Neural progenitor cell (in vitro differentiated cells): Measurements from ENCODE around the gene QPCTL. TPM values are rescaled to one million over a fixed set of nuclear protein-coding genes. Genes with fewer than 3 reads are reported as not detected.
A peak's percentile ranks its signal among the peaks of the same experiment; 100 is the strongest.

ENCODE experiments used
- DNase-seq: peaks from one replicate; pipeline ENCODE4 v3.0.0-alpha.2; 2016; ENCODE audit warnings: low spot score
- H2AFZ ChIP-seq: fragments of 200-600 bp; sonication (generic); replicated peaks from 2 replicates; pipeline ENCODE4 v1.6.1; 2016; ENCODE audit warnings: antibody characterized with exemption
- H3F3A ChIP-seq: fragments of 200-600 bp; sonication (generic); 2 replicates; pipeline ENCODE4 v1.6.1; 2016; ENCODE audit warnings: antibody characterized with exemption, low read depth
- H3K27ac ChIP-seq: fragments of 200-600 bp; sonication (generic); 2 replicates; pipeline ENCODE4 v1.5.1; 2016; ENCODE audit warnings: mild to moderate bottlenecking
- H3K27me3 ChIP-seq: fragments of 200-600 bp; sonication (generic); 2 replicates; pipeline ENCODE4 v1.6.1; 2016; ENCODE audit warnings: mild to moderate bottlenecking, moderate library complexity
- H3K36me3 ChIP-seq: fragments of 200-600 bp; sonication (generic); 2 replicates; pipeline ENCODE4 v1.5.1; 2016
- H3K4me1 ChIP-seq: fragments of 200-600 bp; sonication (generic); 2 replicates; pipeline ENCODE4 v1.6.1; 2016; ENCODE audit warnings: mixed run types
- H3K4me2 ChIP-seq: fragments of 200-600 bp; sonication (generic); 2 replicates; pipeline ENCODE4 v1.6.1; 2016
- H3K4me3 ChIP-seq: fragments of 200-600 bp; sonication (generic); 2 replicates; pipeline ENCODE4 v1.5.1; 2016
- H3K79me2 ChIP-seq: fragments of 200-600 bp; sonication (generic); 2 replicates; pipeline ENCODE4 v1.6.1; 2016; ENCODE audit warnings: low read depth
- H3K9ac ChIP-seq: fragments of 200-600 bp; sonication (generic); 2 replicates; pipeline ENCODE4 v1.6.1; 2016
- H3K9me3 ChIP-seq: fragments of 200-600 bp; sonication (generic); 2 replicates; pipeline ENCODE4 v1.5.1; 2016; ENCODE audit warnings: low read depth
- H4K20me1 ChIP-seq: fragments of 200-600 bp; sonication (generic); 2 replicates; pipeline ENCODE4 v1.6.1; 2016; ENCODE audit warnings: low read depth
- H3K27ac Mint-ChIP-seq: 3 replicates; pipeline ENCODE4 v1.8.0; 2021; ENCODE audit warnings: mixed read lengths
- H3K27me3 Mint-ChIP-seq: 2 replicates; pipeline ENCODE4 v1.8.0; 2022; ENCODE audit warnings: low read depth, mild to moderate bottlenecking, inconsistent platforms, moderate library complexity, mixed read lengths; ENCODE audit not compliant: insufficient read depth
- H3K36me3 Mint-ChIP-seq: 3 replicates; pipeline ENCODE4 v1.8.0; 2021; ENCODE audit warnings: mixed read lengths
- H3K4me1 Mint-ChIP-seq: 3 replicates; pipeline ENCODE4 v1.8.0; 2021; ENCODE audit warnings: mixed read lengths
- H3K4me3 Mint-ChIP-seq: 3 replicates; pipeline ENCODE4 v1.8.0; 2021; ENCODE audit warnings: mild to moderate bottlenecking, moderate library complexity, mixed read lengths
- H3K9me3 Mint-ChIP-seq: 3 replicates; pipeline ENCODE4 v1.8.0; 2020; ENCODE audit warnings: mixed read lengths
- EZH2 ChIP-seq: fragments of 200-600 bp; sonication (generic); IDR thresholded peaks from 2 replicates; pipeline ENCODE4 v1.6.1; 2017; ENCODE audit warnings: antibody characterized with exemption, mild to moderate bottlenecking, moderate library complexity
- EZH2phosphoT487 ChIP-seq: fragments of 200-600 bp; sonication (generic); IDR thresholded peaks from 2 replicates; pipeline ENCODE4 v1.6.1; 2017; ENCODE audit warnings: antibody characterized with exemption
- total RNA-seq: library from RNA; depleted of rRNA; stranded (reverse); fragments of >200 nt; gene quantifications from 2 replicates; pipeline ENCODE4 v1.2.3, GENCODE V29; 2015; ENCODE audit warnings: low replicate concordance
- TF ChIP-seq, protein P1 (sequence below): fragments of 200-600 bp; sonication (generic); IDR thresholded peaks from 2 replicates; pipeline ENCODE4 v1.5.1; 2017; ENCODE audit warnings: antibody characterized with exemption, mild to moderate bottlenecking

Gene QPCTL
- total RNA-seq, 1 donor from 2014 or later, result 4.5 TPM

DNA sequence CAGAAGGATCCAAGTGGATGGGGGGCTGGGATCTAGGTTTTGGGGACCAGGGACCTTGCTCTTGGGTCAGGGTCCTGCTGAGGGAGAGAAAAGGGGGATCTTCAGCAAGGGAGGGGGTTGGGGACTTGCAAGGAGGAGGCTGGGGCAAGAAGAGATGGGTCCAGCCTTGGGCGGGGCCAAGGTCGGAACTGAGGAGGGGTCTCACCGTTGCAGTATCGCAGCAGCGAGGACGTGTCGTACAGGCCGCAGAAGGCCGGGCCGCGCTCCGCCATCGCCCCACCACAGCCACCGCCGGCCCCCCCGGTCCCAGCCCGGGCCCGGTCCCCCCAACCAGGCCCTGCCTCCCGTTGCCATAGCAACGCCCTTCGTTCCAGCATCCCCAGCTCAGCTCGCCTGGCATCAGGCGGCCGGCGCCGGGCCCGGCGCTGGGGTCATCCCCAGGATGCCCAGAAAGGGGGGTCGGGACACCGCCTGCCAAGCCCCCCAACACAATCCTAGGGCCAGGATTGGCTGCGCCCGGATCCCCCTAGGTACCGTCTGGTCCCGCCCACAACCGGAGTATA is 47.3 kb upstream of the QPCTL start:
- peaks cover 5% of the 10 kb centered on the region for H3K4me1 ChIP-seq

DNA sequence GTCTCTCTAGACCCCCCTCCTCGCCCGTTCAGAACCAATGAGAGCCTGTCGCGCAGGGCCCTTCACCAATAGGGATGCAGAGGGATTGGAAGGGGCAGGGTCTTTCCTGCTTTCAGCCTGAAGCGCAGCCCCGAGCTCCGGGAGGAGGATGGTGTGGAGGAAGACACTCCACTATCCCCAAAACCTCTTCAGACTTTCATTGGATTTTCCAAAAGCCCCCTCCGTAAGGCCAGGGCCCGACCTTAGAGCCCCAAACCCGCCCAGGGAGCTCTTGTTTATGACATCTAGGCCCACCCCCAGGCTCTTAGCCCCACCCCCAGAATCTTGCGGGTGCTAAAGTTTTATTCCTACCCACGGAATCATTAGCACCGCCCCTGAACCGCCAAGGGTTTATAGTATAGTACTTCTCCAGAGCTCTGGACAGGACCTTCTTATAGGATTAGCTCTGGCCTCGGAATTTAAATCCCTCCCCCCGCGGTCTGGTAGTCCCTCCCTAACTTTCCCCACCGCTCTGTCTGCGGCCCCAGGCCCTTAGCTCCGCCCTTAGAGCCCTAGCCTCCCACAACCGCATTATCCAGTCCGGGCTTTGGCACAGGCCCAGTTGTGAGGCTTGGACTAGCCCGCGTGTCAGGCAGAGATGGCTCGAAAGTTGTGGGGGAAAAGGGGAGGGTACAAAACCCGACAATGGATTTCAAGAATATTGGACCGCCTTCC is 46.7 kb upstream of the QPCTL start:
- peak overlapping the region; percentile 67 for H3K4me2 ChIP-seq
- H3K79me2 ChIP-seq, result no peaks in the 10 kb centered on the region
- H3K4me3 ChIP-seq, result peak overlapping the region; percentile 42
- Mint-ChIP-seq H3K4me3 (peak overlapping the region; percentile 87), H3K4me1 (peaks cover 39% of the 10 kb centered on the region), H3K9me3 (peaks cover 2% of the 10 kb centered on the region), H3K27ac (peak overlapping the region; percentile 76), H3K36me3 (no peaks in the 10 kb centered on the region), H3K27me3 (peaks cover 20% of the 10 kb centered on the region)
- peak; percentile 91 for DNase-seq
- H3F3A ChIP-seq, result peaks cover 40% of the 10 kb centered on the region
- H3K27me3 ChIP-seq, result peaks cover 23% of the 10 kb centered on the region
- peaks cover 5% of the 10 kb centered on the region for H3K4me1 ChIP-seq
- TF ChIP-seq, protein P1, sequence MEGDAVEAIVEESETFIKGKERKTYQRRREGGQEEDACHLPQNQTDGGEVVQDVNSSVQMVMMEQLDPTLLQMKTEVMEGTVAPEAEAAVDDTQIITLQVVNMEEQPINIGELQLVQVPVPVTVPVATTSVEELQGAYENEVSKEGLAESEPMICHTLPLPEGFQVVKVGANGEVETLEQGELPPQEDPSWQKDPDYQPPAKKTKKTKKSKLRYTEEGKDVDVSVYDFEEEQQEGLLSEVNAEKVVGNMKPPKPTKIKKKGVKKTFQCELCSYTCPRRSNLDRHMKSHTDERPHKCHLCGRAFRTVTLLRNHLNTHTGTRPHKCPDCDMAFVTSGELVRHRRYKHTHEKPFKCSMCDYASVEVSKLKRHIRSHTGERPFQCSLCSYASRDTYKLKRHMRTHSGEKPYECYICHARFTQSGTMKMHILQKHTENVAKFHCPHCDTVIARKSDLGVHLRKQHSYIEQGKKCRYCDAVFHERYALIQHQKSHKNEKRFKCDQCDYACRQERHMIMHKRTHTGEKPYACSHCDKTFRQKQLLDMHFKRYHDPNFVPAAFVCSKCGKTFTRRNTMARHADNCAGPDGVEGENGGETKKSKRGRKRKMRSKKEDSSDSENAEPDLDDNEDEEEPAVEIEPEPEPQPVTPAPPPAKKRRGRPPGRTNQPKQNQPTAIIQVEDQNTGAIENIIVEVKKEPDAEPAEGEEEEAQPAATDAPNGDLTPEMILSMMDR, result no peak
- TF ChIP-seq EZH2phosphoT487, result no peak
- TF ChIP-seq EZH2, result no peak
- H3K36me3 ChIP-seq, result no peaks in the 10 kb centered on the region
- peaks cover 4% of the 10 kb centered on the region for H4K20me1 ChIP-seq
- H3K9ac ChIP-seq, result no peak overlapping the region
- no peaks in the 10 kb centered on the region for H3K9me3 ChIP-seq
- H2AFZ ChIP-seq, result peak overlapping the region; percentile 1
- no peak overlapping the region for H3K27ac ChIP-seq

More for the DNA sequence above, 47.3 kb upstream of the QPCTL start:
- no peaks in the 10 kb centered on the region for H3K79me2 ChIP-seq
- H3K27me3 Mint-ChIP-seq, result peaks cover 18% of the 10 kb centered on the region
- DNase-seq, result no peak
- H3K4me3 ChIP-seq, result peak overlapping the region; percentile 42
- H3K27me3 ChIP-seq, result peaks cover 23% of the 10 kb centered on the region
- H3K4me2 ChIP-seq, result peak overlapping the region; percentile 67
- no peaks in the 10 kb centered on the region for H3K36me3 ChIP-seq
- no peak overlapping the region for H3K9ac ChIP-seq
- no peak overlapping the region for H3K27ac ChIP-seq
- H3F3A ChIP-seq, result peaks cover 46% of the 10 kb centered on the region
- H3K4me3 Mint-ChIP-seq, result peak overlapping the region; percentile 88
- H3K9me3 Mint-ChIP-seq, result peaks cover 2% of the 10 kb centered on the region
- H2AFZ ChIP-seq, result no peak overlapping the region
- H3K36me3 Mint-ChIP-seq, result no peaks in the 10 kb centered on the region
- H3K4me1 Mint-ChIP-seq, result peaks cover 41% of the 10 kb centered on the region
- no peak overlapping the region for H3K27ac Mint-ChIP-seq
- H4K20me1 ChIP-seq, result peaks cover 4% of the 10 kb centered on the region
- no peaks in the 10 kb centered on the region for H3K9me3 ChIP-seq
- TF ChIP-seq EZH2phosphoT487 (no peak), EZH2 (no peak)
- TF ChIP-seq, protein P1, result no peak

DNA sequence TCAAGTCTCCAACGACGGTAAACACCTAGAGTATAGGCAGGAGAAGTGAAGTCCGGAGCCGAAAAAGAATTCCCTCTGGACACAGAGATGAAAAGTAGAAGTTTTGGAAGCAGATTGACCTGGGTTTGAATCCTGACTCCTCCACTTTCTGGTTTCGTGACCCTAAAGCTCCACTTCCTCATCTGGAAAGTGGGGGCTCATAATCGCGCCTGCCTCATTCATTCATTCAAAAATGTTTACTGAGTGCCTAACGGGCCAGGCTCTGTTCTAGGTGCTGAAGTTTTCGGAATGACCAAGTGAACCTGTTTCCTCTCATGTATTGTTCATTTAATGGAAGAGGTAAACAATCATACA is 46.1 kb upstream of the QPCTL start:
- no peak overlapping the region for H3K9ac ChIP-seq

More for the DNA sequence above, 46.1 kb upstream of the QPCTL start:
- Mint-ChIP-seq H3K27ac (peak overlapping the region; percentile 76), H3K4me1 (peaks cover 34% of the 10 kb centered on the region), H3K4me3 (peak overlapping the region; percentile 87), H3K36me3 (no peaks in the 10 kb centered on the region), H3K9me3 (peaks cover 2% of the 10 kb centered on the region), H3K27me3 (peaks cover 14% of the 10 kb centered on the region)
- peak overlapping the region; percentile 1 for H2AFZ ChIP-seq
- H3K4me3 ChIP-seq, result no peak overlapping the region
- H3K4me2 ChIP-seq, result peak overlapping the region; percentile 67
- peaks cover 4% of the 10 kb centered on the region for H4K20me1 ChIP-seq
- DNase-seq, result no peak
- H3K9me3 ChIP-seq, result no peaks in the 10 kb centered on the region
- H3K79me2 ChIP-seq, result no peaks in the 10 kb centered on the region
- no peaks in the 10 kb centered on the region for H3K36me3 ChIP-seq
- H3K4me1 ChIP-seq, result peaks cover 5% of the 10 kb centered on the region
- TF ChIP-seq, protein P1, result no peak
- no peak for TF ChIP-seq EZH2
- TF ChIP-seq EZH2phosphoT487, result no peak
- peaks cover 23% of the 10 kb centered on the region for H3K27me3 ChIP-seq
- no peak overlapping the region for H3K27ac ChIP-seq
- peaks cover 34% of the 10 kb centered on the region for H3F3A ChIP-seq
